Hippocampal formation (tissue), 2 donors: Measurements from ENCODE around the gene SH3RF3.

Experiments used
- DNase-seq, 2 donors: peaks; one replicate each; lab custom pipeline; 2025; lab: John Stamatoyannopoulos, UW

Gene SH3RF3

DNA sequence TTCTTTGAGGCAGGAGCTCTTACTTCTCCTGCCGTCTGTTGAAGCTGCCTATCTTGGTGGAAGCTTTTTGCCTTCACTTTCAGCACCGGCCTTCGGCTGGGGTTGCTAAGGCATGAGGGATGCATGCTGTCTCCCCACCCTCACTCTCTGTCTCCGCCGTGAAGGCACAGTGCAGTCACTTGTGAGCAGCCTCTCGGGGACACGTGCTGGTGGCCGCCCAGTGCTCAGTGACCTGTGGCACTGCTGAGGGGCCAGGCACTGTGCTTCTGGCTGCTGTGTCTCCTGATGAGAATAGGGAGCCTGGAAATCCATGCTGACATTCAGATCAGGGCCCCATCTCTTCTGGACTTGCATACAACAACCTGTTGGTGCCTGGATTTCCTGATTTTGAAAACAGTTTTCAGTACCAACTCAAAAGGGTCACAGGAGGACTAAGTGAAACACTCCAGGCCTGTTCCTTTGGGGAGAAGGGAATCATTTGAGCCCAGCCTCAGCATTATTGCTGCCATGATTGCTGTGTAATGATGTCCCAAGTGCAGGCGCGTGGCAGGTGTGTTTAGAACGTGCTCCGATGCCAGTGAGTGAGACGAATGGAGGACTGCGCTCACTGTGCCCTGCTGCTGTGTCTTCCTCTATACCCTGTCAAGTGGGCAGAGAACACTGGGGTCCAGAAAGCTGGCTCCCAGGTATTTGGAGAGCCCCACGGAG is 266.6 kb downstream of the SH3RF3 start:
- DNase-seq: no peak

DNA sequence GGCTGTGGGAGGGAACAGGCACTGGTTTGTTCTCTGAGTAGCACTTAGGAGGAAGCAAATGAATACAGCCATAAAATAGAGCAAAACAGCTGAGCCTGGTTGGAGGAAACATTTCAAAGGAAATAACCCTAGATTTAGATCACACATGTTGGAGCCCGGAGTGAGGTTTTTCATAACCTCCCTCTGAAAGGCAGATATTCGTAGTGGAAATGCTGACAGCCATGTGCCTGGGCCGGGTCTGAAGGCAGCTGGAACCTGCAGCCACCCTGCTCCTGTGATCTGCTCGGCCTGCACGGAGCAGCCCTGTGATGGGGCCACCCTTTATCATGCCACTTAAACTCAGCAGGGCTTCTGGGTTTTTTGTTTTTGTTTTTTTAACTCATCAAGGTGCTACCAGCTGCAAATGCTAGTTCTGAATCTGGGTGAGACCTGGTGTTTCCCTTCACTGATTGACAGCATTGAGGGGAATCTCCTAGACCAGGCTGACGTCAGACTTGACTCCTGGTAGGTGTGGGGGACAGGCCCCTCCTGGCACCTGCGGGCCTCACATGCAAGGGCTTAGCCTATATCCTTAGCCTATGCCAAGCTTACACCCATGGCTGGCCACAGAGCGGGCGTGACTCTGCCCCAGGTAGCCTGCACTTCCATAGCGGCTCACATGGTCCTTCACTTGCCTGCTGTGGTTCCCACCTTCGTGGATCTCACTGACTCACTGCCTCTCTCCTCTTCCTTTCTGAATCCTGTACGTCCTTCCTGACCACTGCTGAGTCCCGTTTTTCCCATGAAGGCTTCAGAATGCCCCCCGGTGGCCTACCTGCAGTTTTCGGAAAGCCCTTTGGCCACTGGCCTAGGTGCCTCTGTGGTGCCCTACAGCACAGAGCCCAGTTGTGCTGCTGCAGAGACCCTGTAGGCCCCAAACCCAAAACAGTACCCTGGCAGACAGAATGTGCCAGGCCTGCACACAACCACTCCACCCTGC is 267.5 kb downstream of the SH3RF3 start:
- no peak for DNase-seq

DNA sequence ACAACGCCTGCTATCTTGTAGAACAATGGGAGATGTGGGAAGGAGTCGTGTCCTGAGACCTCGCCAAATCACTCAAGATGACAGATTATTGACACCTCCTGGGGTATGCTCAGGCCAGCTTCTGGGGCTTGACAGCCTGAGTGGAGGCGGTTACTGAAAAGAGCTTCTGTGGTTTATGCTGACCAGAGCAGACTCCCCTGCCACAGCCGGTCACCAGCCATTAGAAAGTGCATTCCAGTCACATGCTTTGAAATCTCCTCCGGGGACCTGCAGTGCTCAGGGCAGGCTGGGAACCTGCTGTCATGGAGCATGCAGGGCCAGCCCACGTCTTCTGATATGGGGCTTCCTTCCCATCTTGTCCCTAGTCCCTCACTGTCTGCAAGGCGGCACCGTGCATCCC is 268.9 kb downstream of the SH3RF3 start:
- DNase-seq: no peak

DNA sequence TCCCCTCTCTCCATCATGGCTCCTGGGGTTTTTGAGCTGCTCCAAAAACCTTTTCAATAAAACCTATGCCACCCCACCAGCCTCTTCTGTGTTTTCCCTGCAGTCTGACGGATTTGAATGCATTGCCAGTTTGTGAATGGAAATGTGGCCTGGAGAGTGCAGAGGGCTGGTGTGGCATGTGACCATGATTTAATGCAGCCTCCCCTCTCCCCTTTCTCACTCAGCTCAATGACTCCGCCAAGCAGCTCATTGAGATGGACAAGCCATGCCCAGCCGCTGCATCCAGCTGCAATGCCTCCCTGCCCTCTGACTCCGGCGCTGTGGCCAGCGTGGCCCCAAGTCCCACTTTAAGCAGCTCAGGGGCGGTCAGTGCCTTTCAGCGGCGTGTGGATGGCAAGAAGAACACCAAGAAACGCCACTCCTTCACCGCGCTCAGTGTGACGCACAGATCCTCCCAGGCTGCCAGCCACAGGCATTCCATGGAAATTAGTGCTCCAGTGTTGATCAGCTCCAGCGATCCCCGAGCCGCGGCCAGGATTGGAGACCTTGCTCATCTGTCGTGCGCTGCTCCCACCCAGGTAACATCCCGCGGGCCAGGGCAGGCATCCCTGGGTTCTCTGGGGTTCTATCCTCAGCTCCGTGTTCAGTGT is 269.5 kb downstream of the SH3RF3 start:
- DNase-seq: no peak

DNA sequence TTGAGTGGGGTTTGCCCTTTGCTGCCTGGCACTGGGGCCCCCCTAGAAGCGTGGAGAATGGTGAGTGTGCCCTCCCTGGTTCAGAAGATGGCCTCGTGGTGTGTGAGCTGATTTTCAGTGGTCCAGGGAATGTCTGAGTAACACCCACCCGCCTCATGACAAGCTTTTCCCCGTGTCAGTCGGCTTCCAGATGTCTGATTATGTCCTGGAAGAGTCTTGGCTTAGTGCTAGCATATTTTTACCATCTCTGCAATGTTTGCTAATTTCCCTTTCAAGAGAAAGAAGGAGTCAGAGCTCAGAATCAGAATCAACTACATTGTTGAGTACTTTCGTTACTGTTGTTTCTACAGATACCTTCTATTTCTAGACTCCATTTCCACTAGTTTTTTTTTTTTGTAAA is 270.1 kb downstream of the SH3RF3 start:
- no peak for DNase-seq

DNA sequence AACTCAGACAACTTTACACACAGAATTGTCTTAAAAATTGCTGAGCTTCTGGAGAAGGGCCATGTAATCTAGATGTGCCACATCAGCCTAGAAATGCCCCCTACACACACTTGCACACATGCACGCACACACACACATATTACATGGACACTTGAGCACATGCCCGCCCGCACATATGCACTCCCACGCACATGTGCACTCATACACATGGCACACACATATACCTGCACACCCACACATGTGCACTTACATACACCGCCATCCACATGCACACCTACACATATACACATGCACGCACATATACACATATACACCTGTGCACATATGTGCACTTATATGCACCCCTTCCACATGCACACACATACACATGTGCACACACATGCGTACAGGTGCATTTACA is 271.1 kb downstream of the SH3RF3 start:
- DNase-seq: no peak

DNA sequence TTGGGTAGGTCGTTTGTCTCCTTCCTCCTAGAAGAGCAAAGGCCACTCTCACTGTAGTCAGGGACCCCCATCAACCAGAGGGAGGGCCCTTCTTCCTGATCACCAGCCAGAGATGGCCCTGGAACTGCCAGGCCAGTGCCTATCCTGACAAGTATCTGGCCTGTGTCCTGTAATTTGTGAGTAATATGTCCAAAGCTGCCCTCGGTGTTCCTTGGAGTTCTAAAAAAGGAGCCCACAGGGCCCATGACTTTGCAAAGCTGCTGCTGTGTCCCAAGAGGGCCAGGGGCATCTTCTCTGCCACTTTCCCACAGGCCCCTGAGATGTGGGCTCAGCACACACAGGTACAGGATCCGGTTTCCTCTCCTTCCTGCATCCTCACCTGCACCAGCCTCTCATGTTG is 272.4 kb downstream of the SH3RF3 start:
- no peak for DNase-seq

DNA sequence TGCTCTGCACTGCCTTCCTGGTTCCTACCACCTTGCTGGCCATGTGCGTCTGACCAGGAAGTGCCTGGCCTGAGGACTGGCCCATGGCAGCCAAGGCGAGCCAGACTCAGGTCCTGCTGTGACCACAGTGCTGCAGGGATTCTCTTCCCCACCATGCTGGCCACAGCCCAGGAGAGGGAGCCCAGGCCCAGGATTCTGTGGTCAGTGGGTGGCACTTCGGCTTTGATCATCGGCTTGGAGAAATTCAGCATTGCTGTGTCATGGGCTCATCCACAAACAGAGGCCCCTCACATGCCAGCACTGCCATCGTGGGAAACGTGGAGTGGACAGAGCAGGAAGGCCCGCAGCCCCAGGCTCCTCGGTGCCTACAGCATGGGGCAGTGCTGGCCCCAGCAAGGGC is 273.2 kb downstream of the SH3RF3 start:
- DNase-seq: no peak

DNA sequence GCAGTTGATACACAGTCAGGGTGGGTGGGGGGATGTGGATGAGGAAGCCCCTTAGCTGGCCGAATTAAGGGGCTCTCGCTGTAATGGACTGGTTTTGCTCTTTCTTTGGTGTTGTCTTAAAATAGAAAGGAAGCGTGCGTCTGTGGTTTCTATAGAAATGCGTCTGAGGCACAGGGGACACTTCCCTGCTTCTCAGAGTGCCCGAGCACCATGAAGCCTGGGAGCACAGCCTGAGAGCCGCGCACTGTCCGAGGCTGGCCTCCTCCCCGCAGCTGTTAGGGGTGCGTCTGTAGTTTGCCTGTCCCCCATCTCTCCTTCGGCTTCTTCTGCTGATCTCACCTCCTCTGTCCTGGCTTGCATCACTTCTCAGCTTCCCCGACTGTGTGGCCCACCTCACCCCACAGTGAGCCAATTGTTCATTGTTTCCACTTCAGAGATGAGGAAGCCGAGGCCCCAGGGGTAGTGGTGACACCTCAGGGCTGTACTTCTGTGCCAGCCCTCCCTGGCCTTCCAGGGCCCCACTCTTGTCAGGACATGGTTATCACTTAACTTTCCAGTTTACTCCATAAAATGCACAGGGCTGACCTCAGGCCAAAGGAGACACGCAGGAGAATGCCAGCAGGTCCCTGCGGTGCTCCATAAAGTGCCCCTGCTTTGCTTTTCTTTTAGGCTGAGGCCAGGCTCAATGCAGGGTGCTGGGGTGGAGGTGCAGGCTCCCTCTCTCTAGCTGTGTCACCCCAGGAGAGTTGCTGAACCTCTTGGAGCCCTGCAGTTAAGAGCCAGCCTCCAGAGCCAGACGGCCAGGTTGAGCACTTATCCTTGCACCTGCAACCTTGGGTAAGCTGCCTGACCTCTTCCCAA is 274.2 kb downstream of the SH3RF3 start:
- no peak for DNase-seq

DNA sequence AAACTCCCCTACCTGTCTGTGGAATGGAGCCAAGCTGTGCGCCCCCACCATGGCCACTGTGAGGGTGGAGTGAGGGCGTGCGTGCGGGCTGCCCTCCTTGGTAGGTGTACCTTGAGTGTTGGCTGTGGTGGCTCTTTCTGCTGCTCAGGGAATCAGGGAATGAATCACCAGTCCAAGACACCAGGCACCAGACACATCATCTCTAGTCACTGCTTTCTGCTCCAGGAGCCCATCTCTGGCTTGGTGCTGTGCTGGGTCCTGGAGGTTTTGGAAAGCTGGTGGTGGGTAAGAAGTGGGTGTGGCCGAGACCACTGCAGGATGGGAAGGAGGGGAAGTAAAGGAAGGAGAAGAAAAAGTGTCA is 274.8 kb downstream of the SH3RF3 start:
- DNase-seq: no peak

DNA sequence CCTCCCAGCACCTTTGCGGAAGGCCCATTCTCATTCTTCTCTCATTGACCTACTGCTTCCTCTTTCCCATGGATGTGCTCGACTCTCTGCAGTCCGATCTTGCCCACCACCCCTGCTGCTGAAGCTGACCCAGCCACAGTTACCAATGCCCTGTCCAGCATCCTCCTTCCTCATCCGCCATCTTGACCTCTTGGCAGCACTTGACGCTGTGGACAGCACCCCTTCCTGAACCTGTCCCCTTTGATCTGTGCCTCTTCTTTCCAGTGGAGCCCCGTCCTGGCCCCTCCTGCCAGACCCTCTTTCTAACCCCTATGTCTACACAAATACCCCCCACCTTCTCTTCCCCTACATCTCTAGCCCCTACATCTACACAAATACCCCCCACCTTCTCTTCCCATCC is 275.7 kb downstream of the SH3RF3 start:
- no peak for DNase-seq

DNA sequence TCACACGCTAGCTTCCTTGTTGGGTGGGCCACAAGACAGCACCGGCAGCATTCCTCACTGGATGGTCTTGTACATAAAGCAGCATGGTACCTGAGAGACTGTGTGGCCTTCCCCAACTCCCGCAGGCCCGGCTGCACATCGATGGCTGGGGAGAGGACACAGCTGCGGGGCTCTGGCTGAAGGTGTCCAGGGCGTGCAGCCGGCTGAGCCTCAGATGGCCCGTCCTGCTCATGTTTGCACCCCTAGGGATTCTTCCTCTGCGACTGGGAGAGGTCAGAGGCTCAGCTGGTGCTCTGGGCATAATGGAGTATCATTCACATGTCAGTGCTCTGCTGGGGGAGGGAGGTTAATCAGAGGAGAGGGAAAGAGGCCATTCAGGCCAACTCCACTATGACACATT is 276.9 kb downstream of the SH3RF3 start:
- DNase-seq: no peak

DNA sequence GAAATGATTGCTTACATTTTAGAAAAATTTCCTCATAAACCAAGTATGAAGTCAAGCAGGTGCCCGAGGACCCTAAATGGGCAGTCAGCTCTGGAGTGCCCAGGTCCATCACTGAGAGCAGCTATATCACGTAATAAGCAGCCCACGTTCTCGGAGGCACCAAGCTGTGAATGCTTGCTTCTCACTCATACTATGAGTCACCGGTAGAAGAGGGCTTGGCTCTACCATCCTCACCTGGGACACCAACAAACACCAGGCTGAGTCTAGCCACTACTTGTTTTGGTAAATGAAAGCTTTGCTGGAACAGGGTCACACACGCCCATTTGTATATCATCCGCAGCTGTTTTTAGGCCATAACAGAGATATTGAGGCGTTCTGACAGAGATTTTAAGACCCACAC is 277.3 kb downstream of the SH3RF3 start:
- DNase-seq: no peak

DNA sequence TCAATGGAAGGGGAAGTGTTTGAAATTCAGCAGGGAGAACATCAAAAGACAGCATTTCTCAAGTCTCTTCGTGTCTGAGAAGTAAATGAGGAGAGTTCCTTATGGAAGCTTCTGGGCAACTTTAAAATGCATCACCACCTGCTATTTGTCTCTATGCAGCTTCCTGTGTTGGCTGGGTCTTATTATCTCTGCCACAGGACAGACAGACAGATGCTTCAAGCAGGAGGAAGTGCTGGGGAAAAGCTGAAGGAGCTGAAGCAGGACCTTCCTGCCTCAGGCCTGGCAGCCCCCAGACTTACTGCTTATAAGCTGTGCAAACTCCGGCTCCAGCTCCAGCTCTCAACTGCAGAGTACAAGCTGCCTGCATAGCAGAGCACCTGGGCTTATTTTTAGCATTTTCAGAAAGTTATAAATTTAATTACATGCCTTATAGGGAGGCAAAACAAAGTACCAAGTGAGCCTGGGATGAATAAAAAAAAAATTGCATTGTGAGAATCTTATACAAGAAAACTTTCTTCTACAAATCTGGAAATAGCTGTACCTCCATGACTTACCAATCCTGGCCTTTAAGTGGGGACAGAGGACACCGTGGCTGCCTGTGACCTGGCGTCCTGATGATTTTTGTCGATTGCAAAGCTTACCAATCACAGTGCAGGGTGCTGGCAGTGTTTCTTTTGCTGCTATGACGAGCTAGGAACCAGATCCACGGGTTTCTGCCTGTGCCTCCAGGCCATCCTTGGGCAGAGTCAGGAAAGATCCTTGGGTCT is 278.5 kb downstream of the SH3RF3 start:
- no peak for DNase-seq

DNA sequence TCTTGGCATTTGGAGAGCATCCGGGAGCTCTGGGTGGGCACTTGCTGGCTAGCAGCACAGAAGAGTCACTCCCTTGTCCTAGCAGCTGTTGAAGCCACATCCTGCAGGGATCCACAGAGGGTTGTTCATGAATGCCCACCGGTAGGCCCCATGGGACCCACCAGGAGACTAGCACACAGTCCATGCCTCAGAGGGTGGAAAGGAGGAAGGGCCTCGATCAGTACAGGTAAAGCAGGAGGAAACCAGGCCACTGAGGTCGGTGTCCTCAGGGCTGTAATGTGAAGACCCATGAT is 279.0 kb downstream of the SH3RF3 start:
- DNase-seq: no peak

DNA sequence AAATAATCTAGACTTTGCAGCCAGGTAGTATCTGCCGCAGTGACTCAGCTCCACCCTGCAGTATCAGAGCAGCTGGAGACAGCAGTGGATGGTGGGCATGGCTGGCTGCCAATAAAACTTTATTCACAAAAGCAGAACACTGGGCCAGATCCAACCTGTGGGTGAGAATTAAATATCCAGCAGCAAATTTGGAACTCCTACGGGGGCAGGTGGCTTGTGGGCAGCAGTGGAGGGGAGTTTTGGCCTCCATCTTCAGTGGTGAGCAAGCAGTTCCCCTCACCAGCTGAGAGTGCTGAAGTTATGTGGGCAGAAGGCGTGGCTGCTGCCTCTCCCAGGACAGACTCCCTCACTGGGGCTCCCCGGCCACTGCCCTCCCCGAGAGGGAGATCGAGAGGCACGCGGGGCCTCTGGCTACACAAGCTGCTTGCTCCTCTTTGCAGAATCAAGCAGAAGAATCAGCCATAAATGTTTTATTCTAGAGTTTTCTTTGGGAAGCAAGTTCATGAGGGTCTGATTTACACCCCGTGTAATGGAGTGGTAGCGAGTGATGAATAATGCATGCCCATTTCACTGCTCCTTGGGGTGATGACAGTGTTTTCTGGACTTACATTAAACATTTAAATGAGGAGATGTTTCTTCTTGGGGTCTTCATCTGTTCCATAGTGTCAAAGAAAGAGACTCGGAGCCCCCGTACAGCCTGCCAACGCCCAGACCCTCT is 280.5 kb downstream of the SH3RF3 start:
- no peak for DNase-seq

DNA sequence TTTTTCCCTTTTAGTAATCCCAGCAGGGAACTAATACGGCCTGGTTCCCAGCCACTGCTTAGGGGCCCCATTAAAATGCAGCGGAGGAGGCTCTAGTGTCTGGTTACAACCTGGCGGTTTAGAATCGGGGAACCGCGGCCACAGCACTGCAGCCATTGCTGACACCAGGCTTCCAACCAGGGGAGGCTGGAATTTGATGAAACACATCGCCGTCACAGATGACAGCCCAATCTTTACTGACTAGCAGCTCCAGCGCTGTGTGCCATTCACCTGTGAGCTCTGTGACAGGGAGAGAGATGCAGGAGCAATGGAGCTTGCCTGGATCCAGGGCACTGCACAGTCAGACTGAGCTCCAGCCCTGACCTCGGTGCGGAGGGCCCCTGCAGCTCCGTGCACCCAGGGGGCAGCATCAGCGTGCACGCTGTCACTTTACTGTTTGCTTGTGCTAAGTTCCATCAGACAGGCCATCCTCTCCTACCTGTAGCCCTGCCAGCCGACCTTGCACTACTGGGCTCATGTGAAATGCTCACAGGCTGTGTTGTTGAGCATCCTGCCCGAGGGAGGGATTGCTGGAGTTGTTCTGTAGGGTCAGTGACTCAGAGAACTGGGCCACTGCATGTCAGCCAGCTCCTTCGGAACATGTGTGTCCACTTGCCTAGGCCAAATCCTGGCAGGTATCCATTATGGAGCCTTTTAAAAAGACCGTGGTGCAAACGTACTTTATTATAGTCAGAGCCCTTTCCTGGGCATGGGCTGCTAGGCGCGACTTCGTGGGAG is 281.2 kb downstream of the SH3RF3 start:
- no peak for DNase-seq

DNA sequence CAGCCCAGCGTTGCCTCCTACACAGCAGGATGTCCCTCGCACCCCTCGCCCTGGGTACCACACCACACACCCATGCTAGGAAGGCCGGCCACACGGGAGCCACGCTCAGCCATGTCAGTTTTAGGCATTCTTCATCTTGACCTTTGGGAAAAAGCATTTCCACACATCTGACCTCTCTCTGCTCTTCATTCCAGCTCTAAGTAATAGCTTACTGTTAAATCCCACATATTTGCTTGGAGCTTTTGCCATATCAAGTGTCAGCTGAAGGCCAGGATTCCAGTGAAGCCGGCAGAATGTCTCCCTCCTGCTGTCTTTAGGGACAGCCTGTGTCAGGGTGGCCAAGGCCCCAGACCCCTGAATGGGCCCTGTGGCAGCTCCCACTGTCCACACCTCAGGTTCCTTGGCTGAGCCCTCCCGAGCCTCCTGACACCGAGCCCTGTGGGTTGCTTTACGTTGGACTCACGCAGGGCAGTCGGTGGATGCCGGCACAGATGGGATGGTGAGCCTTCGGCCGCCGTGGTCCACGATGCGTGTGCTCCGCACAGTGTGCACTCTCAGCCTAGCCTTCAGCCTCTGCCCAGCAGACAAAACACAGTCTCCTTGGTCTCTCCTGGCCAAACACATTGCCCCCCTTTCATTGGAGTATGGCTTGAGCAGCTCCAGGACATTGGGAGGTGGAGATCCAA is 282.8 kb downstream of the SH3RF3 start:
- no peak for DNase-seq

DNA sequence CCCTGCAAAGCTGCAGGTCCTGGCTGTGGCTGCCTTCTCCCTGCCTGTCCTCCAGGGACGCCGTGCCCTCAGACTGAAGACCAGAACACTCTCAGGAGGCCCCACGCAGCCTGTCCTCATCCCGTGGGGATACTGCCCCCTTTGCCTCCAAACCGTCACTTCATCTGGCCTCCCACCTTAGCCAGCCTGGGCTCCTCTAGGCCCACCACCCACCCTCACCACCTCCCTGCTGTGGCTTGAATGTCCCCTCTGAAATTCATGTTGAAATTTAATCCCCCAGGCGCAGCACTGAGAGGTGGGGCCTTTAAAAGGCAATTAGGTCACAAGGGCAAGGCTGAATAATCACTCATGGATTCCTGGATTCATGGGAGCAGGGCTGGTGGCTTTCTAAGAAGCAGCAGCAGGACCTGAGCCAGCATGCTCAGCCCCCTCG is 286.6 kb downstream of the SH3RF3 start:
- DNase-seq: no peak
